H4 (cell line): ENCODE data around the gene TMEM178A. TPM values are rescaled to one million over a fixed set of nuclear protein-coding genes. Genes with fewer than 3 reads are reported as not detected.

Experiments
- DNase-seq: peaks from one replicate; pipeline ENCODE4 v3.0.0-alpha.2; 2015; ENCODE audit warnings: low spot score
- total RNA-seq: library from RNA; depleted of rRNA; stranded (reverse); fragments of >200 nt; shearing (Covaris generic); gene quantifications from 2 replicates; pipeline ENCODE4 v1.2.3, GENCODE V29; 2014; rRNA removed

The TMEM178A gene
- total RNA-seq, 1 experiment from 2014 or later: not detected

DNA sequence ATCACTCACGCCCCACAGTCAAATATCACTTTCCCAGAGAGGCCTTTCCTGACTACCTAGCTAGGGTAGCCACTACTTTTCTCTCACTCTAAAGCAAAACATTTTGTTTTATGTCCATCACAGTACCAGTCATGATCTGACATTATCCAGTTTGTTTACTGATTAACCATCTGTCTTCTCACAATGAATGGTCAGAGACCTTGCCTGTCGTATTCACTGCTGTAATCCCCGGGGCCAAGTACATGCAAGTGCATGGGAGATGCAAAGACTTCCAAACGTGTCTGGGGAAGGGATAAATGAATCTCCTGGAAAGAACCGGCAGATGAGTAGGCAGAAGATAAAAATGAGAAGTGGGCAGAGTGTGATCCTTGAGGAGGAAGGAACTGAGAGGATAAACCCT is 73.7 kb downstream of the TMEM178A start:
- DNase-seq: no peak

DNA sequence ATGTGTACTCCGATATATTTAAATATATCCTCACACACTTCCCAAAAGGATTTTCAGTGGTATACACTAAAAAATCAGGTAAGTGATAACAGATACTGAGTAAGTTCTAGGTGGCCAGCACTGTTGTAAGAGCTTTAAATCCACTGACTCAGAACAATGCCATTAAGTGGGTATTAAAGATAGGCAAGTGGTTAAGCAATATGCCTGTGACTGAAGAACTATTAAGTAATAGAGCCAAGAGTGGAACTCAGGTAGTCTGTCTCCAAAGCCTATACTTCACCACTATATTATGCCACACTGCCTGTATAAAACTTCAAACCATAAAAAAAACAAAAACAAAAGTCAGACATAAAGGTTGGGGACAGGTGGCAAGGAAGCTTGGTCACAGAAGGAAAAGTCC is 76.2 kb downstream of the TMEM178A start:
- DNase-seq: no peak

- no peak for DNase-seq
Measured at GRCh38 chr2:39743269-39743776, 77.6 kb downstream of the TMEM178A start.

- no peak for DNase-seq
Measured at GRCh38 chr2:39755466-39755865, 89.7 kb downstream of the TMEM178A start.

- DNase-seq: no peak
Measured at GRCh38 chr2:39757156-39757555, 91.4 kb downstream of the TMEM178A start.

- no peak for DNase-seq
Measured at GRCh38 chr2:39762448-39762847, 96.7 kb downstream of the TMEM178A start.

Other genes with a start within 250 kb of the TMEM178A start
- gene MAP4K3, start 228.6 kb upstream of the TMEM178A start, total RNA-seq: 19.2 and 20.1 TPM in 2 replicates
- 6.3 and 9.6 TPM in 2 replicates for gene THUMPD2, start 113.3 kb downstream of the TMEM178A start, total RNA-seq